Prostate gland (tissue), 2 donors: ENCODE measurements around the gene ZIM2. TPM values are rescaled to one million over a fixed set of nuclear protein-coding genes. Genes with fewer than 3 reads are reported as not detected.

Source experiments
- DNase-seq: peaks from one replicate; pipeline ENCODE4 v3.0.0-alpha.2; 2019; ENCODE audit warnings: low spot score
- H3K27ac ChIP-seq, 2 donors: fragments of 200-600 bp; sonication (generic); 2 replicates each; pipeline ENCODE4 v1.5.1; 2017 to 2019
- H3K27me3 ChIP-seq: fragments of 200-600 bp; sonication (generic); replicated peaks from 2 replicates; pipeline ENCODE4 v1.5.1; 2019; ENCODE audit not compliant: insufficient read depth
- H3K36me3 ChIP-seq, 2 donors: fragments of 200-600 bp; sonication (generic); 1 replicate in 1 of 2; 2 replicates in 1 of 2; pipeline versions ENCODE4 v1.5.1 to v1.8.1; 2017 to 2019
- H3K4me1 ChIP-seq: fragments of 200-600 bp; sonication (generic); replicated peaks from 2 replicates; pipeline ENCODE4 v1.5.1; 2019
- H3K4me3 ChIP-seq, 2 donors: fragments of 200-600 bp; sonication (generic); 2 replicates each; pipeline ENCODE4 v1.5.1; 2017 to 2019
- H3K9me3 ChIP-seq: fragments of 200-600 bp; sonication (generic); 2 replicates; pipeline ENCODE4 v1.5.1; 2017
- CTCF ChIP-seq, 4 experiments: fragments of 200-600 bp in 2 of 4; fragments of 450-650 bp in 2 of 4; sonication (generic) in 2 of 4; IDR thresholded peaks; 1 replicate in 3 of 4; 2 replicates in 1 of 4; pipeline ENCODE4 v1.5.1; 2016 to 2019; ENCODE audit warnings: antibody characterized with exemption in 4 of 4, mild to moderate bottlenecking in 2 of 4, moderate library complexity in 2 of 4
- POLR2A ChIP-seq: fragments of 450-650 bp; IDR thresholded peaks from one replicate; pipeline ENCODE4 v1.6.1; 2016; ENCODE audit warnings: antibody characterized with exemption, mild to moderate bottlenecking
- POLR2AphosphoS5 ChIP-seq: sonication (generic); formaldehyde crosslinking; IDR thresholded peaks from one replicate; pipeline ENCODE4 v1.6.1; 2017; ENCODE audit warnings: antibody characterized with exemption
- WGBS: methylation state at CpG from one replicate; pipeline ENCODE4 v1.1.5; 2018; 5-methylcytosine and 5-hydroxymethylcytosine counted together
- intact Hi-C: fragments of 100-400 bp; cut with DNase I; formaldehyde crosslinking; loops from one replicate; pipeline ENCODE4 v1.14.2; 2022
- total RNA-seq, 2 donors: library from RNA; depleted of rRNA; stranded (reverse); fragments of >200 nt; gene quantifications; one replicate each; pipeline ENCODE4 v1.1.0, GENCODE V29; 2016

Gene ZIM2
- 1 to 10 TPM in 1 of 2 donors, under 1 TPM in 1; 0.64 to 5.2 TPM for total RNA-seq

- WGBS, result 65% methylated on average over 49 of the region's 49 CpGs
- H3K36me3 ChIP-seq, result no peaks in the 10 kb centered on the region
- H3K9me3 ChIP-seq, result no peaks in the 10 kb centered on the region
- no peak for DNase-seq
- TF ChIP-seq POLR2AphosphoS5, result no peak
- TF ChIP-seq CTCF (IDR thresholded peaks at IDR 0.05), result no peak
- TF ChIP-seq POLR2A, result no peak
- H3K27me3 ChIP-seq, result no peaks in the 10 kb centered on the region
- H3K4me1 ChIP-seq, result no peaks in the 10 kb centered on the region
- peak within 1 kb of the TSS; percentile 35 to 37 for H3K4me3 ChIP-seq
- intact Hi-C loops, result no loop called here
- peak within 1 kb of the TSS; percentile 31 to 90 for H3K27ac ChIP-seq
Measured at GRCh38 chr19:56840451-56841192, at the start of gene ZIM2, which contains the start of gene PEG3. Gene ZIM2, minus strand, starts transcription at chr19:56840726. Its CDS starts 16,449 bp downstream, at chr19:56824277. Gene PEG3, minus strand, starts transcription at chr19:56840726. Its CDS starts 16,071 bp downstream, at chr19:56824655.

- Histone ChIP-seq H3K27me3 (no peaks in the 10 kb centered on the region), H3K9me3 (no peaks in the 10 kb centered on the region), H3K4me1 (no peaks in the 10 kb centered on the region), H3K36me3 (no peaks in the 10 kb centered on the region), H3K27ac (no peak overlapping the region), H3K4me3 (no peak overlapping the region)
- TF ChIP-seq CTCF (IDR thresholded peaks at IDR 0.05) (no peak), POLR2A (no peak), POLR2AphosphoS5 (no peak)
- intact Hi-C loops, result no loop called here
- DNase-seq, result no peak
- 27% methylated on average over 14 of the region's 14 CpGs for WGBS
Measured at GRCh38 chr19:56885173-56885985, 44.9 kb upstream of the ZIM2 start.

- 56% methylated on average over 5 of the region's 5 CpGs for WGBS
- H3K4me1 ChIP-seq, result no peaks in the 10 kb centered on the region
- no peaks in the 10 kb centered on the region for H3K36me3 ChIP-seq
- intact Hi-C loops, result no loop called here
- H3K27ac ChIP-seq, result no peak overlapping the region
- no peak overlapping the region for H3K4me3 ChIP-seq
- no peak for DNase-seq
- no peaks in the 10 kb centered on the region for H3K27me3 ChIP-seq
- TF ChIP-seq POLR2A (no peak), CTCF (IDR thresholded peaks at IDR 0.05) (no peak), POLR2AphosphoS5 (no peak)
- no peaks in the 10 kb centered on the region for H3K9me3 ChIP-seq
Measured at GRCh38 chr19:56884441-56884840, 43.9 kb upstream of the ZIM2 start.

GRCh38 chr19:56880592-56881190 is 40.2 kb upstream of the ZIM2 start:
- Histone ChIP-seq H3K27me3 (no peaks in the 10 kb centered on the region), H3K9me3 (no peaks in the 10 kb centered on the region), H3K36me3 (no peaks in the 10 kb centered on the region), H3K27ac (no peak overlapping the region), H3K4me3 (no peak overlapping the region), H3K4me1 (no peaks in the 10 kb centered on the region)
- DNase-seq, result no peak
- intact Hi-C loops, result no loop called here
- WGBS, result 87% methylated on average over 5 of the region's 5 CpGs
- TF ChIP-seq POLR2A (no peak), CTCF (IDR thresholded peaks at IDR 0.05) (no peak), POLR2AphosphoS5 (no peak)
